ENCODE data around the gene ATRIP.

Gene ATRIP

GRCh38 chr3:48416091-48416505 lies 30.4 kb upstream of the ATRIP start:
- no peak overlapping the region for H3K4me3 ChIP-seq (ENCODE audit: low read depth, low read length)
- no peak for TF ChIP-seq CTCF (IDR thresholded peaks at IDR 0.05; ENCODE audit: low read depth, low read length)

- TF ChIP-seq CTCF (IDR thresholded peaks at IDR 0.05; ENCODE audit: low read depth, low read length) = no peak
- no peak overlapping the region for H3K4me3 ChIP-seq (ENCODE audit: low read depth, low read length)
These were observed 30.0 kb upstream of the ATRIP start for GRCh38 chr3:48416546-48416945.

DNA sequence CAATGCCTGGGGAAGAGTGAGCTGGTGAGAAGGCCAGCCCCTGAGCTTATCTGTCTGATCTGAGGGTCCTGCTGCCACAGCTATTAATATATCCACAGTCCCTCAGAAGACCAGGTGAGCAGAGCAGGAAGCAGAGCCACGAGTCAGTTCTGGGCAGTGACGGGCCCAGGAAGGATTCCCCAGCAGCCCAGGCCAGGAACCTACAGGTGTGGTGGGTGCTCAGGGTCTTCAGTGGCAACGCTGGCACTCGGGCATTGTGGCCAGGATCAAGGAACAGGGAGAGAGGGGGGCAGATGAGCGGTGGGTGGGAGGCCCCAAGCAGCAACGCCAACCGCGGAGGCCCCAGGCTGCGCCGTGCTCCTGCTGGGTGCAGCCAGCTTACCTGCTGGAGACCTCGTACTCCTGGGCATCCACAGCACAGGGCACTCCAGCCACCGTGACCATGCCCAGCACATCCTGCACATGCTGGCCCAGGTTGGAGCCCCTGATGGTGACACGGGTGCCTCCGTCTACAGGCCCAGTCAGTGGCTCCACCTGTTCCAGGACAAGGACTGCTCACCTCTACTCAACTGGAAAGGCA lies 28.9 kb upstream of the ATRIP start:
- H3K4me3 ChIP-seq (ENCODE audit: low read depth, low read length) = no peak overlapping the region
- TF ChIP-seq CTCF (IDR thresholded peaks at IDR 0.05; ENCODE audit: low read depth, low read length) = no peak

- TF ChIP-seq CTCF (IDR thresholded peaks at IDR 0.05; ENCODE audit: low read depth, low read length) = no peak
- no peak overlapping the region for H3K4me3 ChIP-seq (ENCODE audit: low read depth, low read length)
These were observed 28.4 kb upstream of the ATRIP start for GRCh38 chr3:48418140-48418539.

GRCh38 chr3:48418651-48419050 lies 27.9 kb upstream of the ATRIP start:
- no peak for TF ChIP-seq CTCF (IDR thresholded peaks at IDR 0.05; ENCODE audit: low read depth, low read length)
- no peak overlapping the region for H3K4me3 ChIP-seq (ENCODE audit: low read depth, low read length)

GRCh38 chr3:48419149-48419548 lies 27.4 kb upstream of the ATRIP start:
- no peak for TF ChIP-seq CTCF (IDR thresholded peaks at IDR 0.05; ENCODE audit: low read depth, low read length)
- no peak overlapping the region for H3K4me3 ChIP-seq (ENCODE audit: low read depth, low read length)

DNA sequence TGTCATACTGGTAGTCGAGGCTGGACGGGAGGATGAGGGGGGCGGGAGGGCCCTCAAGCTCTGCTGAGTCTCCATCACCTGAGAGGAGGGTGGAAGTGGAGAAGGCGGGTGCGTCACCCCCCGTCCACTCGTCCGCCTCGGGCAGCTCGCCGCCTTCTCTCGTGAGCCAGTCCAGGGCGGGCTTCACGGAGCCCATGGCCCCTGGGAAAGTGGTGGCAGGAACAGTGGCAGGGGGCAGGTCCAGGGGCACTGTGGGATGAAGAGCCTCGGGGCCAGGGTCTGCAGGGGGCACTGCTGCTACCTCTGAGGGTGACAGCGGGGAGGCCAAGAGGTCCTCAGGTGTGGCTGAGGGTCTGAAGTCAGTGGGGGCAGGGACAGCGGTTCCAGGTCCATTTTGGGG lies 26.9 kb upstream of the ATRIP start:
- H3K4me3 ChIP-seq (ENCODE audit: low read depth, low read length) = no peak overlapping the region
- TF ChIP-seq CTCF (IDR thresholded peaks at IDR 0.05; ENCODE audit: low read depth, low read length) = no peak

All from WI38 (cell line).